Neural progenitor cell (in vitro differentiated cells): ENCODE data around the gene MAB21L1. TPM values are rescaled to one million over a fixed set of nuclear protein-coding genes. Genes with fewer than 3 reads are reported as not detected.

ENCODE experiments used
- DNase-seq: peaks from one replicate; pipeline ENCODE4 v3.0.0-alpha.2; 2016; ENCODE audit warnings: low spot score
- H2AFZ ChIP-seq: fragments of 200-600 bp; sonication (generic); replicated peaks from 2 replicates; pipeline ENCODE4 v1.6.1; 2016; ENCODE audit warnings: antibody characterized with exemption
- H3F3A ChIP-seq: fragments of 200-600 bp; sonication (generic); 2 replicates; pipeline ENCODE4 v1.6.1; 2016; ENCODE audit warnings: antibody characterized with exemption, low read depth
- H3K27ac ChIP-seq: fragments of 200-600 bp; sonication (generic); 2 replicates; pipeline ENCODE4 v1.5.1; 2016; ENCODE audit warnings: mild to moderate bottlenecking
- H3K27me3 ChIP-seq: fragments of 200-600 bp; sonication (generic); 2 replicates; pipeline ENCODE4 v1.6.1; 2016; ENCODE audit warnings: mild to moderate bottlenecking, moderate library complexity
- H3K36me3 ChIP-seq: fragments of 200-600 bp; sonication (generic); 2 replicates; pipeline ENCODE4 v1.5.1; 2016
- H3K4me1 ChIP-seq: fragments of 200-600 bp; sonication (generic); 2 replicates; pipeline ENCODE4 v1.6.1; 2016; ENCODE audit warnings: mixed run types
- H3K4me2 ChIP-seq: fragments of 200-600 bp; sonication (generic); 2 replicates; pipeline ENCODE4 v1.6.1; 2016
- H3K4me3 ChIP-seq: fragments of 200-600 bp; sonication (generic); 2 replicates; pipeline ENCODE4 v1.5.1; 2016
- H3K79me2 ChIP-seq: fragments of 200-600 bp; sonication (generic); 2 replicates; pipeline ENCODE4 v1.6.1; 2016; ENCODE audit warnings: low read depth
- H3K9ac ChIP-seq: fragments of 200-600 bp; sonication (generic); 2 replicates; pipeline ENCODE4 v1.6.1; 2016
- H3K9me3 ChIP-seq: fragments of 200-600 bp; sonication (generic); 2 replicates; pipeline ENCODE4 v1.5.1; 2016; ENCODE audit warnings: low read depth
- H4K20me1 ChIP-seq: fragments of 200-600 bp; sonication (generic); 2 replicates; pipeline ENCODE4 v1.6.1; 2016; ENCODE audit warnings: low read depth
- H3K27ac Mint-ChIP-seq: 3 replicates; pipeline ENCODE4 v1.8.0; 2021; ENCODE audit warnings: mixed read lengths
- H3K27me3 Mint-ChIP-seq: 2 replicates; pipeline ENCODE4 v1.8.0; 2022; ENCODE audit warnings: low read depth, mild to moderate bottlenecking, inconsistent platforms, moderate library complexity, mixed read lengths; ENCODE audit not compliant: insufficient read depth
- H3K36me3 Mint-ChIP-seq: 3 replicates; pipeline ENCODE4 v1.8.0; 2021; ENCODE audit warnings: mixed read lengths
- H3K4me1 Mint-ChIP-seq: 3 replicates; pipeline ENCODE4 v1.8.0; 2021; ENCODE audit warnings: mixed read lengths
- H3K4me3 Mint-ChIP-seq: 3 replicates; pipeline ENCODE4 v1.8.0; 2021; ENCODE audit warnings: mild to moderate bottlenecking, moderate library complexity, mixed read lengths
- H3K9me3 Mint-ChIP-seq: 3 replicates; pipeline ENCODE4 v1.8.0; 2020; ENCODE audit warnings: mixed read lengths
- CTCF ChIP-seq: fragments of 200-600 bp; sonication (generic); IDR thresholded peaks from 2 replicates; pipeline ENCODE4 v1.5.1; 2017; ENCODE audit warnings: antibody characterized with exemption, mild to moderate bottlenecking
- EZH2 ChIP-seq: fragments of 200-600 bp; sonication (generic); IDR thresholded peaks from 2 replicates; pipeline ENCODE4 v1.6.1; 2017; ENCODE audit warnings: antibody characterized with exemption, mild to moderate bottlenecking, moderate library complexity
- EZH2phosphoT487 ChIP-seq: fragments of 200-600 bp; sonication (generic); IDR thresholded peaks from 2 replicates; pipeline ENCODE4 v1.6.1; 2017; ENCODE audit warnings: antibody characterized with exemption
- total RNA-seq: library from RNA; depleted of rRNA; stranded (reverse); fragments of >200 nt; gene quantifications from 2 replicates; pipeline ENCODE4 v1.2.3, GENCODE V29; 2015; ENCODE audit warnings: low replicate concordance

The MAB21L1 gene
- total RNA-seq, 1 donor from 2014 or later: not detected

GRCh38 chr13:35499196-35499662 lies 22.7 kb upstream of the MAB21L1 start:
- no peaks in the 10 kb centered on the region for H3K36me3 ChIP-seq
- peak overlapping the region; percentile 51 for H3K4me2 ChIP-seq
- peaks cover 35% of the 10 kb centered on the region for H4K20me1 ChIP-seq
- H3K79me2 ChIP-seq: no peaks in the 10 kb centered on the region
- no peaks in the 10 kb centered on the region for H3K27me3 ChIP-seq
- TF ChIP-seq EZH2: no peak
- no peak overlapping the region for H3K9ac ChIP-seq
- Mint-ChIP-seq H3K4me1 (peaks cover 39% of the 10 kb centered on the region), H3K27me3 (no peaks in the 10 kb centered on the region), H3K4me3 (no peak overlapping the region), H3K36me3 (no peaks in the 10 kb centered on the region), H3K27ac (peak overlapping the region; percentile 10), H3K9me3 (no peaks in the 10 kb centered on the region)
- H3K4me1 ChIP-seq: peaks cover 41% of the 10 kb centered on the region
- peaks cover 25% of the 10 kb centered on the region for H3F3A ChIP-seq
- DNase-seq: peak; percentile 8
- H3K4me3 ChIP-seq: peak overlapping the region; percentile 10
- no peaks in the 10 kb centered on the region for H3K9me3 ChIP-seq
- H3K27ac ChIP-seq: peak overlapping the region; percentile 2
- H2AFZ ChIP-seq: no peak overlapping the region

GRCh38 chr13:35498231-35498630 lies 21.7 kb upstream of the MAB21L1 start:
- Histone ChIP-seq H3F3A (peaks cover 25% of the 10 kb centered on the region), H2AFZ (no peak overlapping the region), H3K9me3 (no peaks in the 10 kb centered on the region), H3K79me2 (no peaks in the 10 kb centered on the region), H4K20me1 (peaks cover 35% of the 10 kb centered on the region), H3K27me3 (no peaks in the 10 kb centered on the region), H3K4me2 (no peak overlapping the region), H3K27ac (no peak overlapping the region), H3K36me3 (no peaks in the 10 kb centered on the region), H3K9ac (no peak overlapping the region), H3K4me3 (no peak overlapping the region), H3K4me1 (peaks cover 41% of the 10 kb centered on the region)
- H3K27ac Mint-ChIP-seq: no peak overlapping the region
- H3K36me3 Mint-ChIP-seq: no peaks in the 10 kb centered on the region
- H3K4me1 Mint-ChIP-seq: peaks cover 39% of the 10 kb centered on the region
- no peaks in the 10 kb centered on the region for H3K9me3 Mint-ChIP-seq
- no peak for DNase-seq
- no peak overlapping the region for H3K4me3 Mint-ChIP-seq
- H3K27me3 Mint-ChIP-seq: no peaks in the 10 kb centered on the region
- TF ChIP-seq EZH2phosphoT487 (no peak), CTCF (no peak), EZH2 (no peak)

GRCh38 chr13:35496761-35497386 lies 20.4 kb upstream of the MAB21L1 start:
- no peak for TF ChIP-seq CTCF
- no peak for TF ChIP-seq EZH2
- no peak for TF ChIP-seq EZH2phosphoT487
- H3K4me1 Mint-ChIP-seq: peaks cover 32% of the 10 kb centered on the region
- H3K27me3 Mint-ChIP-seq: no peaks in the 10 kb centered on the region
- H3K9me3 ChIP-seq: no peaks in the 10 kb centered on the region
- H3K4me3 ChIP-seq: no peak overlapping the region
- no peaks in the 10 kb centered on the region for H3K27me3 ChIP-seq
- no peak overlapping the region for H3K4me3 Mint-ChIP-seq
- H3K4me1 ChIP-seq: peaks cover 34% of the 10 kb centered on the region
- no peak for DNase-seq
- no peak overlapping the region for H3K27ac Mint-ChIP-seq
- H2AFZ ChIP-seq: no peak overlapping the region
- no peak overlapping the region for H3K4me2 ChIP-seq
- H3K36me3 Mint-ChIP-seq: no peaks in the 10 kb centered on the region
- H3F3A ChIP-seq: peaks cover 25% of the 10 kb centered on the region
- no peaks in the 10 kb centered on the region for H3K9me3 Mint-ChIP-seq
- no peak overlapping the region for H3K27ac ChIP-seq
- H3K9ac ChIP-seq: no peak overlapping the region
- H3K79me2 ChIP-seq: no peaks in the 10 kb centered on the region
- no peaks in the 10 kb centered on the region for H3K36me3 ChIP-seq
- H4K20me1 ChIP-seq: peaks cover 33% of the 10 kb centered on the region

- Histone ChIP-seq H3K27me3 (no peaks in the 10 kb centered on the region), H2AFZ (no peak overlapping the region), H3K79me2 (no peaks in the 10 kb centered on the region), H3K36me3 (no peaks in the 10 kb centered on the region), H3K27ac (no peak overlapping the region), H3K4me2 (no peak overlapping the region), H3K4me3 (no peak overlapping the region), H3K9me3 (no peaks in the 10 kb centered on the region), H4K20me1 (peaks cover 25% of the 10 kb centered on the region), H3K4me1 (peaks cover 25% of the 10 kb centered on the region), H3F3A (peaks cover 24% of the 10 kb centered on the region), H3K9ac (no peak overlapping the region)
- TF ChIP-seq EZH2 (no peak), EZH2phosphoT487 (no peak), CTCF (no peak)
- H3K27ac Mint-ChIP-seq: no peak overlapping the region
- H3K4me3 Mint-ChIP-seq: no peak overlapping the region
- H3K9me3 Mint-ChIP-seq: no peaks in the 10 kb centered on the region
- DNase-seq: no peak
- no peaks in the 10 kb centered on the region for H3K27me3 Mint-ChIP-seq
- no peaks in the 10 kb centered on the region for H3K36me3 Mint-ChIP-seq
- peaks cover 24% of the 10 kb centered on the region for H3K4me1 Mint-ChIP-seq
Observed at GRCh38 chr13:35496006-35496405, 19.5 kb upstream of the MAB21L1 start.
